HepG2 (cell line): ENCODE results near the gene FCN3. TPM values are rescaled to one million over a fixed set of nuclear protein-coding genes. Genes with fewer than 3 reads are reported as not detected.
A peak's percentile ranks its signal among the peaks of the same experiment; 100 is the strongest.

Experiments
- BORCS8-MEF2B ChIP-seq: sonication (generic); formaldehyde crosslinking; IDR thresholded peaks from 2 replicates; pipeline ENCODE4 v1.8.0; 2022; ENCODE audit warnings: mild to moderate bottlenecking, missing genetic modification reagents
- CTCF ChIP-seq: sonication (generic); formaldehyde crosslinking; IDR thresholded peaks from 2 replicates; pipeline ENCODE4 v1.5.0; 2020; ENCODE audit warnings: mild to moderate bottlenecking, missing genetic modification reagents, moderate library complexity
- ERF ChIP-seq: IDR thresholded peaks from 2 replicates; pipeline ENCODE4 v1.6.1; 2018; ENCODE audit warnings: missing biosample characterization, missing genetic modification reagents
- MAX ChIP-seq: IDR thresholded peaks from 2 replicates; pipeline ENCODE4 v1.6.1; 2012; ENCODE audit warnings: inconsistent platforms
- MZF1 ChIP-seq: sonication (generic); formaldehyde crosslinking; IDR thresholded peaks from 2 replicates; pipeline ENCODE4 v1.8.1; 2023; ENCODE audit warnings: mild to moderate bottlenecking, missing genetic modification reagents, borderline replicate concordance
- NR0B2 ChIP-seq: sonication (generic); formaldehyde crosslinking; IDR thresholded peaks from 2 replicates; pipeline ENCODE4 v1.4.0; 2020; ENCODE audit warnings: mild to moderate bottlenecking, missing genetic modification reagents
- RAD21 ChIP-seq: fragments of 450-650 bp; formaldehyde crosslinking; IDR thresholded peaks from 2 replicates; pipeline ENCODE4 v1.5.0; 2020; ENCODE audit warnings: mild to moderate bottlenecking
- RELA ChIP-seq: sonication (generic); formaldehyde crosslinking; IDR thresholded peaks from 2 replicates; pipeline ENCODE4 v1.4.0; 2020; ENCODE audit warnings: missing genetic modification reagents
- XRCC5 ChIP-seq: fragments of 200-400 bp; formaldehyde crosslinking; optimal IDR thresholded peaks from 2 replicates; pipeline ENCODE3; 2017; ENCODE audit warnings: mild to moderate bottlenecking, low read length
- ZNF256 ChIP-seq: sonication (generic); formaldehyde crosslinking; conservative IDR thresholded peaks from 2 replicates; pipeline ENCODE4 v1.4.0; 2020; ENCODE audit warnings: missing genetic modification reagents
- ZNF331 ChIP-seq: sonication (generic); formaldehyde crosslinking; IDR thresholded peaks from 2 replicates; pipeline ENCODE4 v1.4.0; 2020; ENCODE audit warnings: missing genetic modification reagents
- ZNF407 ChIP-seq: sonication (generic); formaldehyde crosslinking; IDR thresholded peaks from one replicate; pipeline ENCODE4 v1.5.1; 2020; ENCODE audit warnings: mild to moderate bottlenecking, missing genetic modification reagents; ENCODE audit errors: not compliant biosample characterization
- ZNF574 ChIP-seq: sonication (generic); formaldehyde crosslinking; IDR thresholded peaks from 2 replicates; pipeline ENCODE4 v1.4.0; 2020; ENCODE audit warnings: missing genetic modification reagents
- ZNF703 ChIP-seq: sonication (generic); formaldehyde crosslinking; IDR thresholded peaks from 2 replicates; pipeline ENCODE4 v1.5.1; 2020; ENCODE audit warnings: missing genetic modification reagents, mild to moderate bottlenecking, moderate library complexity, borderline replicate concordance
- ZSCAN22 ChIP-seq: sonication (generic); formaldehyde crosslinking; IDR thresholded peaks from 2 replicates; pipeline ENCODE4 v1.4.0; 2020; ENCODE audit warnings: mild to moderate bottlenecking, missing genetic modification reagents
- ZSCAN25 ChIP-seq: sonication (generic); formaldehyde crosslinking; IDR thresholded peaks from 2 replicates; pipeline ENCODE4 v1.8.0; 2022; ENCODE audit warnings: mild to moderate bottlenecking, missing genetic modification reagents
- polyA plus RNA-seq, 8 experiments: library from polyadenylated mRNA; depleted of rRNA in 3 of 8; stranded (reverse) in 7 of 8; unstranded in 1 of 8; fragments of >200 nt; fragmentation: Illumina TruSeq in 4 of 8; extraction: Trizol in 4 of 8; gene quantifications; 2 replicates each; pipeline versions ENCODE4 v1.2.1 to v1.2.3, GENCODE V29; 2011 to 2016; ENCODE audit warnings: low read depth in 4 of 8, missing spikeins in 1 of 8, mixed read lengths in 1 of 8; ENCODE audit not compliant: insufficient read depth in 1 of 8
- total RNA-seq, 5 experiments: library from RNA; depleted of rRNA; stranded (reverse); fragments of >200 nt; fragmentation: Illumina TruSeq; extraction: Trizol; gene quantifications; 2 replicates each; pipeline ENCODE4 v1.2.3, GENCODE V29; 2016; ENCODE audit warnings: low read depth in 1 of 5

Gene FCN3
- total and polyA plus RNA-seq, 2 of the 13 experiments (the other 11 are each of a cell fraction or from before 2014, with no cell fraction given): not detected

GRCh38 chr1:27332536-27333281, 41.9 kb downstream of the FCN3 start (continued):
- 0 out of 2 replicates have a peak, but pooled peaks have one; percentile 6 for TF ChIP-seq MAX
- TF ChIP-seq BORCS8-MEF2B (CRISPR knock-in tag): no peak
- no peak for TF ChIP-seq RELA (CRISPR knock-in tag)
- peak; percentile 32; the same call in 1 of the 2 replicates for TF ChIP-seq RAD21 (CRISPR knock-in tag)
- peak; percentile 46 for TF ChIP-seq ZNF407
- no peak for TF ChIP-seq ZSCAN25 (CRISPR knock-in tag)
- no peak for TF ChIP-seq MZF1 (CRISPR knock-in tag)
- peak; percentile 51 for TF ChIP-seq XRCC5
- no peak for TF ChIP-seq ZSCAN22
- TF ChIP-seq CTCF: peak; percentile 87
- TF ChIP-seq ERF: no peak
- TF ChIP-seq NR0B2 (CRISPR knock-in tag): no peak
- 0 out of 2 replicates have a peak, but pooled peaks have one; percentile 11 for TF ChIP-seq ZNF574 (CRISPR knock-in tag)
- TF ChIP-seq ZNF256 (CRISPR knock-in tag): no peak
- no peak for TF ChIP-seq ZNF331 (CRISPR knock-in tag)
- TF ChIP-seq ZNF703 (CRISPR knock-in tag): no peak
